Colonic mucosa (tissue), 4 donors: Measurements from ENCODE around the gene TTC5. TPM values are rescaled to one million over a fixed set of nuclear protein-coding genes. Genes with fewer than 3 reads are reported as not detected.

Experiments used
- DNase-seq: peaks from one replicate; pipeline ENCODE4 v3.0.0-alpha.2; 2020
- H3K27ac ChIP-seq: fragments of 200-600 bp; one replicate; pipeline ENCODE4 v1.8.0; 2021
- H3K27me3 ChIP-seq: fragments of 200-600 bp; one replicate; pipeline ENCODE4 v1.8.0; 2021
- H3K36me3 ChIP-seq: fragments of 200-600 bp; one replicate; pipeline ENCODE4 v1.8.0; 2021
- H3K4me1 ChIP-seq: fragments of 200-600 bp; one replicate; pipeline ENCODE4 v1.8.0; 2021; ENCODE audit warnings: mild to moderate bottlenecking
- H3K4me3 ChIP-seq: fragments of 200-600 bp; one replicate; pipeline ENCODE4 v1.8.0; 2021
- H3K9ac ChIP-seq, 2 donors: one replicate each; pipeline ENCODE4 v1.7.0; 2013; ENCODE audit warnings: control low read depth in 2 of 2, low read depth in 2 of 2, low read length in 2 of 2
- H3K9me3 ChIP-seq: fragments of 200-600 bp; one replicate; pipeline ENCODE4 v1.8.0; 2021
- intact Hi-C: fragments of 100-400 bp; cut with DNase I; formaldehyde crosslinking; loops from one replicate; pipeline ENCODE4 v1.14.1; 2022
- total RNA-seq, 2 donors: library from RNA; stranded (reverse); fragmentation: NEBNext Ultra II Directional in 1 of 2; extraction: Animal tissue kit (Norgen Biotek cat#: 25700) in 1 of 2; gene quantifications; one replicate each; pipeline ENCODE4 v1.2.1, GENCODE V29; 2021
- TF ChIP-seq, protein P1 (sequence below): fragments of 200-600 bp; IDR thresholded peaks from one replicate; pipeline ENCODE4 v1.8.0; 2022; ENCODE audit warnings: antibody characterized with exemption, mild to moderate bottlenecking
- donor health status: healthy.
- donor health status: DM: no; HTN: no; CAD: no.
- donor health status: DM: no; HTN: no; CAD: no.

TTC5 gene
- total RNA-seq, 2 donors from 2014 or later: 10.1 to 12.1 TPM

DNA sequence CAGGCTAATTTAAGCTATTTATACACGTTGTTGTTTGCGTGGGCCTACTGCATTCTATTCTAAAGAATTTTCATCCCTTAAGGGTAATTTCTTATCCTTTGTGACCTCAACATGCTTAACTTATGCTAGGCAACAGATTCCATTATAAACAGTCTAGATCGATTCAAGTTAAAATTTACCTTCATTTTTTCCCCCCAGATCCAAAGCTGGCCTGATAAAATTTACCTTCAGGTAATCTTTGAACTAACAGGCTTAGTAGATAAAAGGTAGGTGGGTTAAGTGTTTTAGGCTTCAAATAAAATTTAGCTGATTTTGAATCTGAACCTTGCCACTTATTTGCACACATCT is 27.7 kb upstream of the TTC5 start:
- H3K4me1 ChIP-seq: no peaks in the 10 kb centered on the region
- intact Hi-C loops: no loop called here

GRCh38 chr14:20332788-20333493 is 27.2 kb upstream of the TTC5 start, which contains the start of gene CCNB1IP1:
CCNB1IP1 (minus strand) TSS chr14:20333279; CDS start chr14:20316523, 16,756 bp downstream.
- Histone ChIP-seq H3K27ac (peak within 1 kb of the TSS; percentile 75), H3K4me1 (no peaks in the 10 kb centered on the region), H3K36me3 (no peaks in the 10 kb centered on the region), H3K9me3 (no peaks in the 10 kb centered on the region), H3K4me3 (peak within 1 kb of the TSS; percentile 38), H3K9ac (peak within 1 kb of the TSS; percentile 41 to 90), H3K27me3 (no peaks in the 10 kb centered on the region)
- intact Hi-C loops: no loop called here
- TF ChIP-seq, protein P1, sequence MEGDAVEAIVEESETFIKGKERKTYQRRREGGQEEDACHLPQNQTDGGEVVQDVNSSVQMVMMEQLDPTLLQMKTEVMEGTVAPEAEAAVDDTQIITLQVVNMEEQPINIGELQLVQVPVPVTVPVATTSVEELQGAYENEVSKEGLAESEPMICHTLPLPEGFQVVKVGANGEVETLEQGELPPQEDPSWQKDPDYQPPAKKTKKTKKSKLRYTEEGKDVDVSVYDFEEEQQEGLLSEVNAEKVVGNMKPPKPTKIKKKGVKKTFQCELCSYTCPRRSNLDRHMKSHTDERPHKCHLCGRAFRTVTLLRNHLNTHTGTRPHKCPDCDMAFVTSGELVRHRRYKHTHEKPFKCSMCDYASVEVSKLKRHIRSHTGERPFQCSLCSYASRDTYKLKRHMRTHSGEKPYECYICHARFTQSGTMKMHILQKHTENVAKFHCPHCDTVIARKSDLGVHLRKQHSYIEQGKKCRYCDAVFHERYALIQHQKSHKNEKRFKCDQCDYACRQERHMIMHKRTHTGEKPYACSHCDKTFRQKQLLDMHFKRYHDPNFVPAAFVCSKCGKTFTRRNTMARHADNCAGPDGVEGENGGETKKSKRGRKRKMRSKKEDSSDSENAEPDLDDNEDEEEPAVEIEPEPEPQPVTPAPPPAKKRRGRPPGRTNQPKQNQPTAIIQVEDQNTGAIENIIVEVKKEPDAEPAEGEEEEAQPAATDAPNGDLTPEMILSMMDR: no peak
- DNase-seq: peak; percentile 81

More for the DNA sequence above, 27.7 kb upstream of the TTC5 start:
- no peaks in the 10 kb centered on the region for H3K36me3 ChIP-seq
- no peak for DNase-seq
- peak overlapping the region in 1 of 2 donors; percentile 90 for H3K9ac ChIP-seq
- peak overlapping the region; percentile 38 for H3K4me3 ChIP-seq
- H3K27ac ChIP-seq: peak overlapping the region; percentile 75
- TF ChIP-seq, protein P1: no peak
- no peaks in the 10 kb centered on the region for H3K9me3 ChIP-seq
- no peaks in the 10 kb centered on the region for H3K27me3 ChIP-seq

GRCh38 chr14:20332431-20332787 is 26.7 kb upstream of the TTC5 start:
- Histone ChIP-seq H3K9ac (peak overlapping the region; percentile 41 to 90), H3K4me3 (peak overlapping the region; percentile 38), H3K36me3 (no peaks in the 10 kb centered on the region), H3K27ac (peak overlapping the region; percentile 75), H3K9me3 (no peaks in the 10 kb centered on the region), H3K4me1 (no peaks in the 10 kb centered on the region), H3K27me3 (no peaks in the 10 kb centered on the region)
- DNase-seq: peak; percentile 36
- TF ChIP-seq, protein P1: no peak
- intact Hi-C loops: no loop called here

DNA sequence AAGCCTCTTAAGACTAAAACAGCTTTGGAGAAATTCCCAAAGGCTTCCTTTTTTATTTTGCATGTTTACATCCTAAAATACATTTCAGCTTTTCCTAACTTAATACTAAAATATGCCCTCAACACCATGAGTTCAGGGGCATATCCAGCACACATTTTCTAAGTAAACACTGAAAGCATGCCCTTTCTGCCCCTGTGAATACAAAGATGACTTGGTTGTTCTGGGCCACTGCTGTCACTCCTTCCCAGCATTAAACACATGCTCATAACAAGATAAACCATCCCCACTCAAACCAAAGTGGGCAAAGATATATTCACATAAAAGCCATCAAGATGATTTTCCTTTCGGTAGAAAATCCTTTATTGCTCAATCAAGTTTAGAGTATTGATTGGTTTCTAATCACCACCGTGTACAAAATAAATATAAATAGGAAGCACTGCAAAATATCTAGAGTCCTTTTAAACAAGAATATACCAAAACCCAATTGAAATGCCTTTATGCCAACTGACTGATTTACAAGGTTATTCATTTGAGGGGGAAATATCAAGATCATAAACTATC is 25.4 kb upstream of the TTC5 start:
- no peaks in the 10 kb centered on the region for H3K4me1 ChIP-seq
- H3K9me3 ChIP-seq: no peaks in the 10 kb centered on the region
- no peak overlapping the region for H3K9ac ChIP-seq
- TF ChIP-seq, protein P1: no peak
- H3K27ac ChIP-seq: no peak overlapping the region
- no peaks in the 10 kb centered on the region for H3K36me3 ChIP-seq
- H3K27me3 ChIP-seq: no peaks in the 10 kb centered on the region
- intact Hi-C loops: no loop called here
- no peak overlapping the region for H3K4me3 ChIP-seq
- no peak for DNase-seq

- DNase-seq: no peak
- H3K27me3 ChIP-seq: no peaks in the 10 kb centered on the region
- H3K27ac ChIP-seq: no peak overlapping the region
- H3K36me3 ChIP-seq: no peaks in the 10 kb centered on the region
- intact Hi-C loops: loop anchor here (5.0 kb wide), 2 partner anchors 278 to 363 kb away; no protein-coding TSS in a partner anchor
- TF ChIP-seq, protein P1: no peak
- no peaks in the 10 kb centered on the region for H3K9me3 ChIP-seq
- H3K4me3 ChIP-seq: no peak overlapping the region
- no peaks in the 10 kb centered on the region for H3K4me1 ChIP-seq
- no peak overlapping the region for H3K9ac ChIP-seq
Measured at GRCh38 chr14:20329355-20329754, 23.6 kb upstream of the TTC5 start.
